KOPT-K1 (cell line): Measurements from ENCODE around the gene ACOT13.
"Not testable (repeated sequence)": the region's sequence is repeated elsewhere in the genome, so short reads cannot be mapped to it uniquely, and the experiment has no call there.

Experiments used
- H3K27ac ChIP-seq: fragments of 200-600 bp; sonication (generic); 2 replicates; pipeline ENCODE4 v1.5.1; 2016; ENCODE audit warnings: antibody characterized with exemption, mild to moderate bottlenecking, low read depth, low read length; ENCODE audit not compliant: poor library complexity, severe bottlenecking
- H3K36me3 ChIP-seq: fragments of 200-600 bp; sonication (generic); 2 replicates; pipeline ENCODE4 v1.5.1; 2017; ENCODE audit warnings: antibody characterized with exemption, mild to moderate bottlenecking, low read length, moderate library complexity; ENCODE audit not compliant: insufficient read depth
- H3K9me3 ChIP-seq: fragments of 200-600 bp; sonication (generic); 2 replicates; pipeline ENCODE4 v1.5.1; 2017; ENCODE audit warnings: antibody characterized with exemption, low read length, mild to moderate bottlenecking; ENCODE audit not compliant: insufficient read depth, poor library complexity, severe bottlenecking

Gene ACOT13

GRCh38 chr6:24649691-24650090, 17.2 kb upstream of the ACOT13 start:
- Histone ChIP-seq H3K9me3 (no peaks in the 10 kb centered on the region), H3K36me3 (peaks cover 52% of the 10 kb centered on the region)

DNA sequence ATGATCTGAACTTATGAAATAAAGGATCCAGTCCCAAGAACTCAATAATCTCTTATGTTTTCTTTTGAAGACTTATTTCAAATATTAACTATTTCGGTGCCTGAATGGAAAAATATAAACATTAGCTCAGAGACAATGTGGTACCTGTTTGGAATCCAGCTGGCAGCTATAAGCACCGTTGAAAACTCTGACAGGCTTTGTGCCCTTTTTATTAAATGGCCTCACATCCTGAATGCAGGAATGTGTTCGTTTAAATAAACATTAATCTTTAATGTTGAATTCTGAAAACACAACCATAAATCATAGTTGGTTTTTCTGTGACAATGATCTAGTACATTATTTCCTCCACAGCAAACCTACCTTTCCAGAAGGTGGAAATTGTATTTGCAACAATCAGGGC, 16.5 kb upstream of the ACOT13 start:
- no peaks in the 10 kb centered on the region for H3K9me3 ChIP-seq
- peaks cover 58% of the 10 kb centered on the region for H3K36me3 ChIP-seq
- no peak overlapping the region for H3K27ac ChIP-seq

More at GRCh38 chr6:24649691-24650090, 17.2 kb upstream of the ACOT13 start:
- H3K27ac ChIP-seq: no peak overlapping the region

- Histone ChIP-seq H3K9me3 (no peaks in the 10 kb centered on the region), H3K36me3 (peaks cover 92% of the 10 kb centered on the region), H3K27ac (no peak overlapping the region)
Measured at GRCh38 chr6:24655215-24655614, 11.7 kb upstream of the ACOT13 start.

GRCh38 chr6:24658573-24659560, 8.0 kb upstream of the ACOT13 start:
- no peak overlapping the region for H3K27ac ChIP-seq
- no peaks in the 10 kb centered on the region for H3K9me3 ChIP-seq
- peaks cover 87% of the 10 kb centered on the region for H3K36me3 ChIP-seq

GRCh38 chr6:24659561-24659960, 7.3 kb upstream of the ACOT13 start:
- Histone ChIP-seq H3K36me3 (peaks cover 87% of the 10 kb centered on the region), H3K27ac (no peak overlapping the region), H3K9me3 (no peaks in the 10 kb centered on the region)

DNA sequence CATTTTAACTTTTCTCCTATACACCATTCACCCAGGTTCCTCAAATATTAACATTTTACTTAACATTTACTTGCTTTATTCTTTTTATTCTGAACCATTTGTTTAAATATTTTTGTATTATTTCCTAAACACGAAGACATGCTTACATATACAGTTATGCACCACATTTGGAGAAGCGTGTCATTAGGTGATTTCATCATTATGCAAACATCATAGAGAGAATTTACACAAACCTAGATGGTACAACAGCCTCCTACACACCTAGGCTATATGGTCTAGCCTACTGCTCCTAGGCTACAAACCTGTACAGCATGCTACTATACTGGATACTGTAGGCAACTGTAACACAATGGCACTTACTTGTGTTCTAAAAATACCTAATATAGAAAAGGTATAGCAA, 6.8 kb upstream of the ACOT13 start:
- Histone ChIP-seq H3K27ac (no peak overlapping the region), H3K36me3 (peaks cover 87% of the 10 kb centered on the region)

GRCh38 chr6:24661759-24662158, 5.1 kb upstream of the ACOT13 start:
- peaks cover 72% of the 10 kb centered on the region for H3K36me3 ChIP-seq
- not testable (repeated sequence) for H3K9me3 ChIP-seq, H3K27ac ChIP-seq

More for the DNA sequence above, 6.8 kb upstream of the ACOT13 start:
- H3K9me3 ChIP-seq: no peaks in the 10 kb centered on the region

GRCh38 chr6:24662236-24662635, 4.6 kb upstream of the ACOT13 start:
- peaks cover 68% of the 10 kb centered on the region for H3K36me3 ChIP-seq
- H3K9me3 ChIP-seq: no peaks in the 10 kb centered on the region
- no peak overlapping the region for H3K27ac ChIP-seq

GRCh38 chr6:24663189-24663588, 3.7 kb upstream of the ACOT13 start:
- no peak overlapping the region for H3K27ac ChIP-seq
- peaks cover 61% of the 10 kb centered on the region for H3K36me3 ChIP-seq

DNA sequence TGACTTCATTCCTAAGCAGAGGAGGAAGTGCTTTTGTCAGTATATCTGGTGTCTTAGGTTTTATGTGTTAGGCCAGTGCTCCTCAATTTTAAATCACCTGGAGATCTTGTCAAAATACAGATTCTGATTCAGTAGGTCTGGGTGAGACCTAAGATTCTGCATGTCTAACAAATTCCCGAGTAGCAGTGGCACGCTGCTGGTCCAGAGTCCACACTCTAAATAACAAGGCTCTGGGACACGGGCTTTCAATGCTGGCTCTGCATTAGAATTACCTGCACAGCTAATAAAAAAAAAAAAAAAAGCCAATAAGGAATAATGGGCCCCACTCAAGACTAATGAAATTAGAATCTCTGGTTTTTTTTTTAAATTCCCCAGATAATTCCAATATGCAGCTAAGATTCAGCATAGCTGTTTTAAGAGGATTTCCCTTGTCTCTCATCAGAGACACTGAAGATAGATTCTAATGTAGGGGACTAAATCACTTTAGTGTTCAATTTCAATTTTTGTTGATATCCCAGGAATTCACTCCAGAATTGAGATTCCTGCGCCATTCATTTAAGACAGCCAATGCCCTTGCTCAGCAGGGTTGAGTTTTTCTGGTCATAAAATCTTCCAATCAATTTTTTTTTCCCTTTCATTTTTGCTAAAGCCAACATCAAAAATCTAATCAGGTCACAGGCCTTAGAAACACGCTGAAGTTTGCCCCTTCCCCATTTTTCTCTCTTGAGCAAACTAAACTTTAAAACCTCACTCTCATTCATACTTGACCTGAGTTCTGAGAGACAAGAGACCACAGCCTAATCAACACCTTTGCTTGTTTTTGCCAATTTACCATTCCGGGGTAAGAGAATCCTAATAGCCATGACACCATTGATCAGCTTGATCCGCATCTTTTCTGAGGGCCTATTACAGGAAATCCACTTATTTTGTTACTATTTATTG, 2.6 kb upstream of the ACOT13 start:
- Histone ChIP-seq H3K36me3 (peaks cover 50% of the 10 kb centered on the region), H3K9me3 (peaks cover under 1% of the 10 kb centered on the region), H3K27ac (no peak overlapping the region)

More at GRCh38 chr6:24663189-24663588, 3.7 kb upstream of the ACOT13 start:
- no peaks in the 10 kb centered on the region for H3K9me3 ChIP-seq

DNA sequence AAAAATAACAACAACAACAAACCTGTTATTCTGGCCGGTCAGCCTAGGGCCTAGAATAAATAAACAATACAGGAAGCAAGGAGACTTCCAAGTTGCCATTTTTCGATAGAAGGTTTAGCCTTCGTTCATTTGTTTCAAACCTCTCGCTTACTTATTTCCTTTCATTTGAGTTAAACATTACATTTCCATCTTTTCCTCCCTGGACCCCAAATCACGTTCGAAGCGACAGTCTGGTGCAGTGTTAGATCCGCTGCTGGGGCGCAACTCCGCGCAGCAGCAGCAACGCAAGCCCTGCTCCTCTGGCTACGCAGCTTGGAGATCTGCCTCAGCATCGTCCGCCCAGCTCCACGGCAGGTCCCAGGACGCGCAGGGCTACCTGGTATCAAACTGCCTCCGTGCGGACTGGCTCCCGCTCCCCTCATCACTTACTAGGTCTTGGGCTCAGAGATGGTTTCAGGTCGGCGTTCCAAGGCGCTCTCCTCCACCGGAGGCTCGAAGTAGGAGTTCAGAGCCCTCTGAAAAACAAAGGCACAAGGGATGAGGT, 708 bp upstream of the ACOT13 start:
- peaks cover 17% of the 10 kb centered on the region for H3K9me3 ChIP-seq
- peaks cover 37% of the 10 kb centered on the region for H3K36me3 ChIP-seq
- peak overlapping the region; percentile 89 for H3K27ac ChIP-seq

- Histone ChIP-seq H3K27ac (peak overlapping the region; percentile 89), H3K36me3 (peaks cover 28% of the 10 kb centered on the region), H3K9me3 (peaks cover 23% of the 10 kb centered on the region)
Measured at GRCh38 chr6:24667378-24667803, 514 bp downstream of the ACOT13 start.

DNA sequence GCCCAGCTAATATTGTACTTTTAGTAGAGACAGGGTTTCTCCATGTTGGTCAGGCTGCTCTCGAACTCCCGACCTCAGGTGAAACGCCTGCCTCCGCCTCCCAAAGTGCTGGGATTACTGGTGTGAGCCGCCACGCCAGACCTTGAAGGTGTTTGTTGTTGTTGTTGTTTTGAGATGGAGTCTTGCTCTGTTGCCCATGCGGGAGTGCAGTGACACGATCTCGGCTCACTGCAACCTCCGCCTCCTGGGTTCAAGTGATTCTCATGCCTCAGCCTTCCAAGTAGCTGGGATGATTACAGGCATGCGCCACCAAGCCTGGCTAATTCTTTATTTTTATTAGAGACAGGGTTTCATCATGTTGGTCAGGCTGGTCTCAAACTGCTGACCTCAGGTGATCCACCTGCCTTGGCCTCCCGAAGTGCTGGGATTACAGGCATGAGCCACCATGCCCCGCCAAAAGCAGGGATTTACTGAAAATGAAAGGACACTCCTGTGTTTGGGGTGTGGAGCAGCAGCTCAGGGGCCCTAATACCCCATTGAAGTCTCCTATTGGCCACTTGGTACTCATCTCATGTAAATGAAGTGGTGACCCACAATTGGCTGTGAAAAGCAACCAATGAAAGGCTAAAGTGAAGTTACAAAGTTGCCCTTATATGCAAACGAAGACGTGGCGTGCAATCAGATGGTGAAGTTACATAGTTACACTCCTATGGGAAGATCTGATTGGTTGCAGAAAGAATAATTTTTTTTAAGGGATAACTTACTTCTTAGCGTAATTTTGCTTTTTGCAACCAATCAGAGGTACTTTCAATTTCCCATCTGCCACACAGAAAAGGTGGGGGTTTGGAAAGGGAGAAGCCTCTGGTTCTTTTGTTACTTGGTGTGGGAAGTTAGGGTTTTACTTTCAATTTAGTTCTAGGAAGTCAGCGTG, 1.5 kb downstream of the ACOT13 start:
- not testable (repeated sequence) for H3K27ac ChIP-seq
- Histone ChIP-seq H3K9me3 (peaks cover 32% of the 10 kb centered on the region), H3K36me3 (peaks cover 18% of the 10 kb centered on the region)

- Histone ChIP-seq H3K36me3 (peaks cover 12% of the 10 kb centered on the region), H3K27ac (no peak overlapping the region), H3K9me3 (peaks cover 38% of the 10 kb centered on the region)
Measured at GRCh38 chr6:24668997-24669361, 2.1 kb downstream of the ACOT13 start.
